EH (cell line): ENCODE data around the gene SOX13.
"Not testable (repeated sequence)": the region's sequence is repeated elsewhere in the genome, so short reads cannot be mapped to it uniquely, and the experiment has no call there.

Source experiments
- DNase-seq: peaks from one replicate; pipeline ENCODE4 v3.0.0-alpha.2; 2015; ENCODE audit warnings: low read depth

SOX13 gene

DNA sequence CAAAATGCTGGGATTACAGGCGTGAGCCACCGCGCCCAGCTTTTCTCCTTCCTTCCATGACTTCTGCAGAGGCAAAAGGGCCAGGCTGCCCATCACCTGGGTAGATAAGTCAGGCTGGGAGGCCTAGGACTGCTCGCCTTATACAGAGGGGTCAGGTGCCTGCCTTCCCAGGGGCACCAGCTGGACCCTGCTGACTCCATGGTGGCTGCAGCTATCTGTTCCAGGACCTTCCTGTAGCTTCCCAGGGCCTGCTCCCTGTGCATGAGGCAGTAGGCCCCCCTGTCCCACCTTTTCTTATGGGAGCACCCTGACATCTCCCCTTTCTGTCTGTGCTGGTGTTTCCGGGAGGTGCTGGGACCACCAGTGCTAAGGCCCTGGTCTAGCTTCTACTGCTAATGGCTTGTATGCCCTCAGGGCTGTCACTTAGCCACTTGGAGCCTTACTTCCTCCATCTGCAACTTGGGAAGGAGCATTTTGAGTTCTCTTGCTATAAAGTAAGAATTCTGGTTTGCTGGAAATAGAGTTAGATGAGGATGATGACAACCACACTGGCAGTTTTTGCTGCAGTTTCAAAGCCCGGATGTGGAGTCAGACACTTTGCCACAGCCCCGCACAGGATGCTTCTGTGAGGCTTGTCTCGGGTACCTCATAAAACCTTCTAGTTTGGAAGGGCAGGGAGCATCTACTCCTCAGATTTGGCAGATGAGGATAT is 14.4 kb downstream of the SOX13 start:
- DNase-seq = peak; percentile 25

GRCh38 chr1:204087893-204088528 is 15.1 kb downstream of the SOX13 start:
- DNase-seq = no peak

DNA sequence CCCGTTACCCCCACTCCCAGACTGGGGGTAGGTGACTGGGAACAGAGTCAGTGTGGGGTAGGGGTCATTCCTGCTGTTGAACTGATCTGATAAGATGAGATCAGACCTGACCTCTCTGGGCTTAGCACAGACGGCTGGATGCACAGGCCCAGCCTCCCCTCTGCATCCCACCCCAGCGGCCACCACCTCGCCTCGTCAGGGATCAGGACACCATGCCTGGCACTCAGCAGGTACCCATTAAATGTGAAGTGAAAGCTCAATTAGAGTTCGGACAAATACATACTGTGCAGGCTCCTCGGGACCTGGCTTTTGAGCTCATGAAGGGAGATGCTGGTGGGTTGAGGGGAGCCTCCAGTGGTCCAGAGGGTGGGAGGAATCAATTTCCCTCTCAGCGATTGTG is 15.7 kb downstream of the SOX13 start:
- DNase-seq = no peak

GRCh38 chr1:204089044-204089751 is 16.3 kb downstream of the SOX13 start:
- DNase-seq = peak; percentile 87

DNA sequence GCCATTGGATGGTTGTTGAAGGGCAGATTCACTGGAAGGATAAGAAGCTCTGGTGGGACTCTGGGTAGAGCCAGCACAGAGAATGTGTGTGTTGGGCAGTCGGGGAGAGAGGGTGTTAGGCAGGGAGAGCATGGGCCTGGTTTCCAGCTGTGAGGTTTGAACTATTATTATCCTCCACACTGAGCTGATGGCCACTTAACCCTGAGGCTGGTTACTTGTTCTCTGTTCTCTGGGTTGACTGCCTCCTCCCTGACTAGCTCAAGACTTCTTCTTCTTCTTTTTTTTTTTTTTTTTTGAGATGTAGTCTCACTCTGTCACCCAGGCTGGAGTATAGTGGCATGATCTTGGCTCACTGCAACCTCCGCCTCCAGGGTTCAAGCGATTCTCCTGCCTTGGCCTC is 17.2 kb downstream of the SOX13 start:
- not testable (repeated sequence) for DNase-seq

GRCh38 chr1:204091066-204091465 is 18.2 kb downstream of the SOX13 start:
- no peak for DNase-seq

GRCh38 chr1:204091787-204092312 is 18.9 kb downstream of the SOX13 start:
- no peak for DNase-seq

- no peak for DNase-seq
Measured at GRCh38 chr1:204092632-204093420, 19.9 kb downstream of the SOX13 start.

GRCh38 chr1:204093421-204093717 is 20.5 kb downstream of the SOX13 start:
- no peak for DNase-seq

- DNase-seq = no peak
Measured at GRCh38 chr1:204093781-204094180, 20.9 kb downstream of the SOX13 start.

DNA sequence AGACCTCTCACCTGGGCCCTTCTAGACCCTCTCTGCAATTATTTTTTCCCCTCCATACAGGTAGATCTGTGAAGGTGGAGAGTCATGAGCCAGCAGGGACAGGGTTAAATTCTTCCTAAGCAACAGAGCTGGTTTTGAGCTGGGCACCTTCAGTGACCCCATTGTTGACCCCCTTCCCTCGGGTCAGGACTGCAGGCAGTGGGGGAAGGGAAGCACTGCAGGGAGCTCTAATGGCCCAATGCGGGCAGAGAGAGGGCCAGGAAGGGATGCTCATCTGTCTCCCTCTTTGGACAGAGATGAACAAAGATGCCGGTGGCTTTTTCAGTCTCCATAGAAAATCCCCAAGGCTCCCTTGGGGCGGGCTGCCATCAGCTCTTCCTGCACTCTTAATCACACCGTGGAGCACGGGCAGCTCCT is 21.4 kb downstream of the SOX13 start:
- DNase-seq = no peak

DNA sequence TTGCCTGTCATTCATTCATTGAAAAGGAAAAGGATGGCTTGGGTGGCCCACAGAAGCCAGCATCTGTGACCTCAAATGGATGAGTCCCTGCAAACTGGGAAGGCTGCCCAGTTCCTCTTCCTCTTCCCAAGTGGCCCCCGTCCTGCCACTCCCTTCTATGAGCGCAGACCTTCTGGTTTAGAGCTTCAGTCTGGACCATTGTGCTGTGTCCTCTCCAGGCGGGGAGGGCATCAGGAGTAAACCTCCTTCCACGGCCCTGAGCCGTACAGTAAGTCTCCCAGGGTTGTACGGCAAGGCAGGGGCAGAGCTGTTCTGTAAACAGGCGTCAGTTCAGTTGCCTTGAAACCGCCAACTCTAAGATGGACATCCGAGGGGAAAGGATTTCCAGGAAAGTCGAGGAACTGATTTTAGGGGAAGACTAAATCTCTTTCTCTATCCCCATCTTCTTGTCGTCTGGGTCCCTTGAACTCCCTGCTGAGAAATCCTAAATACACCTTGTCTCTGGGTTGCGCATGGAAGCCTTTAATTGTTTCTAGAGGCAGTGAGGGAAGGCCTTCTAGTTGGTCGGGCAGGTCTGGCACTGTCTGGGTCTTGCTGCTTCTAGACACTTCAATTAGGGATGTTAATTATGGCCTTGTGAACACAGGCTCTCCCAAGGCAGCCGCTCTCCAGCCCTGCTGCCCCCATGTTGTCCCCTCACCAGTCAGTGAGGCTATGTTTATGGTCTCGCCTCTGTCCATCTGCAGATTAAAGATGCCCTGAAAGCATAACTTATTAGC is 22.1 kb downstream of the SOX13 start:
- no peak for DNase-seq

- no peak for DNase-seq
Measured at GRCh38 chr1:204096931-204097330, 24.0 kb downstream of the SOX13 start.

DNA sequence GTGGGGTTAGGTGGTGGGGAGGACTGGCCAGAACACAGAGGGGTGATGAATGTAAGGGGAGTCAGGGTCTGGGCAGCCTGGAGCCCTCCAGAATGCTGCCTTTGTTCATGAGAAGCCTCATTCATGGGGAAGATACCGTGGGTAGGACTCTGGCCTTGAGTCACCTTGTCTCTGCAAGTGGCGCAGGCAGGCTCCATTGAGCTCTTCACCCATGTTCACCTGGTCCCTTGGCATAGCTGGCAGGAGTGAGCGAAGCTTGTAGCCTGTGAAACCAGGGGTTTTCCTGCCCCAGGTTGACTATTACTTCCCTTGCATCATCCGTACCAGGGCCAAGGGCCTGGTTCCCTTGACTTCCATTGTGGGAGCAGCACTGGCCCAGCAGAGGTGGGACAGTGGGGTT is 25.8 kb downstream of the SOX13 start:
- no peak for DNase-seq

DNA sequence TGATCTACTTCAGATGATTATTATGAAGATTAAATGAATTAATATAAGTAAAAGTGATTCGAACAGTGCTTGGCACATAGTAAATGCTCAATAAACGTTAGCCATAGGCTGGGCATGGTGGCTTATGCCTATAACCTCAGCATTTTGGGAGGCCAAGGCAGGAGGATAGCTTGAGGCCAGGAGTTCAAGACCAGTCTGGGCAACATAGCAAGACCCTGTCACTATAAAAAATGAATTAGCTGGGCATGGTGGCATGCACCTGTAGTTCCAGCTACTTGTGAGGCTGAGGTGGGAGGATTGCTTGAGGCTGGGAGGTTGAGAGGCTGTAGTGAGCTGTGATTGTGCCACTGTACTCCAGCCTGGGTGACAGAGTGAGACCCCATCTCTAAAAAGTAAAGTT is 26.8 kb downstream of the SOX13 start:
- DNase-seq = not testable (repeated sequence)

DNA sequence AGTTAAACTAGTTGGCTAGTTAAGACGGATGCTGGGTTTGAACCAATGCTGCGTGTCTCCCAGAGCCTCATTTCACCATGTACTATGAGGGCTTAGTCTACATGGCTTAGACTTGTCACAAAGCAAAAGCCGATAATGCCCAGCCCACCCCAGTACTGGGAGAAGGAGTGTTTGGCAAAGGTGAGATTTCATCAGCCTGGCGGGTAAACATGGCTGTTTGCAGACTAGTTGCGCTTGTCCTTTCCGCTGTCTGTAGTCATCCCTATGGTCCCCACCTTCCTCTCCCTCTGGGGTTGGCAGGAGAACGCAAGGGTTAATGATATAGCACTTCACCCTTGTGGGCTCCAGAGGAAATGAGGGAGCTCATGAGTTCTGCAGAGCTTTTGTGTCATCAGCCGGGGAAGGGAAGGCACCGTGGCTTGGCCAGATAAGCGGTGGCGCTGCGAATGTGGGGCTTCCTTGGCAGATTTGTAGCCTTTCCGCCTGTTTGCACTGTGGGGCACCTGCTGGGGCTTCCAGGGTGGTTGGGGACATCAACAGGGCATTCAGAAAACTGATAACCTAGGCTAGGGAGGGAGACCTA is 29.2 kb downstream of the SOX13 start:
- no peak for DNase-seq

- peak; percentile 38 for DNase-seq
Measured at GRCh38 chr1:204102739-204103430, 30.0 kb downstream of the SOX13 start.

GRCh38 chr1:204103431-204103741 is 30.5 kb downstream of the SOX13 start:
- peak; percentile 47 for DNase-seq

DNA sequence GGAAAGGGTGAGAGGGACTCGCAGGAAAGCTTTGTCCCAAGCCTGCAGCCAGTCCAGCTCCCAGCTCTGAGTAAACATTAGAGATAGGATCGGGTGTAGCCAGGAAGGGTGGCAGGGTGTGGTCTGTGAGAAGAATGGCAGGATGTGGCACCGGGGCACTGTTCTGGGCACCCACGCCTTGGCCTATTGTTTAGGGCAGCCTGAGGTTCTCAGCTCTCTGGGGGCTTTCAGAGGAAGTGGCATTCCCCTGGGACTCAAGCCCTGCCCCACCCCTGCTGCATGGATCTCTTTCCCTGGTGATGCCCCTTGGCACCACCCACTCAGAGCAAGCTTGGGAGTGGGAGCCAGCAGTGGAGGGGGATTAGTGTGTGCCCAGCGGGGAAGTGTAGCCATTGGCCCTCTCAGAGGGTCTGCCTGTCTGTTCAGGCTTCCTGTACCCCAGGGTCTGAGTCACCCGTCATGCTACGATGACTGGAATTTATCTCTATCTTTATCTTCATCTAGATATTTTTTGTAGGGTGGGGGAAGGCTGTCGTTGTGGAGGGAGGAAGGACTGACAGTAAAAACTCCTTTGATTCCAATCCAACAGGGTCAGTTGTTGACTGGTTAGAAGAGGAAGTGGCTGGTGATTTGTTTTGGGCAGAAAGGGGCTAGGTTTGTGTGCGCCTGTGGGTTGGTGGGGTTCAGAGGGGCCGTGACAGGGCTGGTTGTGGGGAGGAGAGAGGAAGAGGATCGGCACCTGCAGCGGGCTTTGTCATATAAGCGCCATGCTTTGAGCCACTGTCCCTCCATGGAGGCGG is 31.6 kb downstream of the SOX13 start:
- DNase-seq = peak; percentile 78

GRCh38 chr1:204105131-204105515 is 32.2 kb downstream of the SOX13 start:
- no peak for DNase-seq
